HG02642 (cell line): ENCODE data around the gene PSMB2.

Experiments
- ATAC-seq: cut with Tn5 transposase; IDR thresholded peaks from one replicate; pipeline ENCODE4 v1.9.1; 2021; ENCODE audit warnings: mild to moderate bottlenecking; ENCODE audit not compliant: unreplicated experiment, poor library complexity

PSMB2 gene

GRCh38 chr1:35559317-35559944 is 81.9 kb downstream of the PSMB2 start:
- ATAC-seq: no peak

DNA sequence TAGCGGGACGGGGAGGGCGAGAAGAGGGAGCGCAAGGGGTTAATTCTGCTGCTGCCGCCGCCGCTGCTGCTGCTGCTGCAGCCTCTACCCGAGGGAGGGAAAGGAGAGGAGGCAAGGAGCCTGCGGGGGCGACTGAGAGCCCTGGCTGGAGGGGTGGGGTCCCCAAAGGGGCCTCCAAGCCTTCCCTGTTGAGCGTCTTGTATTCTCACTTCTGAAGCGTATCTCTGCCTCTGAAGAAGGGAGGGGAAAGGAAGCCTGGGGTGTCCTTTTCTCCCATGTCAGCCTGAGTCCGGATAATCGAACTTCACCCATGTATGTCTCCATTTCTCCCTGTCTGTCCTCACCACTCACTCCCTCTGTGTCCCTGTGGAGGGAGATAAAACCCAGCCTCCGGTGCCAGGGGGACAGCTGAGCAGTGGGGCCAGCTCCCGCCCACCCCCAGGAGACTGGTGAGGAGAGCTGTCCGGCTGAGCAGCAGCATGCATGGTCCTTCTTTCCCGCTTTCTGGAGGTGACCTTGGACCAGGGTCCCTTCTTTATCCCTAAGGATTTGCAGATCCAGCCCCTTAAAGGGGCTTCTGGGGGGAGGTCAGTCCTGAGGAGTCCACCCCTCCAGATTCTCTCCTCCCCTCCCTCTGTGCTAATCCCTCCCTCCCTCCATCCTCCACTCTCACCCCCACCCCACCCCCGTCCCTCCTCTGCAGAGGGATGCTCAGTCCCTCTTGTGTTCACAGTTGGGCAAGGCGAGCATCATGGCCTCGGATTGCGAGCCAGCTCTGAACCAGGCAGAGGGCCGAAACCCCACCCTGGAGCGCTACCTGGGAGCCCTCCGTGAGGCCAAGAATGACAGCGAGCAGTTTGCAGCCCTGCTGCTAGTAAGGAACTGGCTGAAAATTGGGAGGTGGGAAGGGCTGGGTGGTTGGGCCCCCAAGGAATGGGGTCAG is 82.7 kb downstream of the PSMB2 start:
- no peak for ATAC-seq

- ATAC-seq: peak; percentile 87
Measured at GRCh38 chr1:35557611-35558373, 83.5 kb downstream of the PSMB2 start, which contains the start of gene NCDN. NCDN (plus strand) TSS chr1:35557799; CDS start chr1:35558191, 392 bp downstream.

DNA sequence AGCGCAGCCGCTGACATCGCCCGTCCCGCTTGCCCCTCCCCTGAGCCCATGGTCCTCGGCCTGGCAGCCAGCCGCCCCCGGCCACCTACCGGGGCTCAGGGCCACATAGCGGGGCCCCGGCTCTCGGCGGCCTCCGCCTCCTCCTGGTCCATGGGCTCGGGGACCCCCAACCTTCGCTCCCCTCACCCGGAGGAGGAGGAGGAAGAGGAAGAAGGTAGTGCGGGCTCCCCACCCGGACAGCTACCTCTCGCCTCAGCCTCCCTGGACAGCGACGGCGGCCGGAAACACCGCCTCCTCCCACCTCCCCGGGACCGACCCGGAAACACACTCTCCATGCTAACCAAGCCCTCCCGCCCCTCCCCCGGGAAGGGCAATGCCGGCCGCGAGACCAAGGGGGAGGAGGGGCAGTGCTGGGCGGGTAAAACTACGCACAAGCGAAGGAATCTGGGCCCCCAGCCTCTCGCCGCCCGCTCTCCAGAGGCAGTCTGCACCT is 84.2 kb downstream of the PSMB2 start, which contains the start of gene KIAA0319L:
TSS of gene KIAA0319L (minus strand) at position 286 of the 493 bp plus-strand sequence. CDS start 2,912 bp downstream, outside the sequence.
- ATAC-seq: peak; percentile 83

DNA sequence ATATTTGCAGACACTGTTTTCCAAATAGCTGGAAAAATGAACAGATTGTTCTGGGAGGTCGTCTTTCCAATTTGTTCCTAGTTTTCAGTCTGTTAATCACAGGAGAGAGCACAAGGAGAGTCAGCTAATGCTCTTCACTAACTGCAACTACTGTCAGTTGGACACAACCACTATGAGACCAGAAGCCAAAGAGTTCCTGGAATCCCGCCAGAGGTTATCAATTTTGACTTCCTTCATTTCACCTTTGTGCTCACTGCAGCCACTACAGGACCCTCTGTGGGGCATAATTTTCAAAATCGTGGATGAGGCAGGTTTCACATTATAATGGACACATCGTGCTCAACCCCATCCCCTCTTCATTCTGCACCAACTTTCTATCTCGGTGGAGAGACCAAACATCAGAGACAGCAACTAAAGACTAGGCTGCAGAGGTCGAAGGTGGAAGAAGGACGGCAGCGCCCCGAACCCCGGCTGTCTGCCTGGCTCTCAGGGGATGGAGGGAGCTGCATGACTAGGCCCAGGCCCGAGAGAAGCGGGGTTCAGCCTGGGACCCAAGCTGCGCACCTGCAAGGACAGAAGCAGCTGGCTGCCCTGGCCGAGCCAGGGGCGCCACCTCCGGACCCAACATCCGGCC is 84.7 kb downstream of the PSMB2 start:
- no peak for ATAC-seq

DNA sequence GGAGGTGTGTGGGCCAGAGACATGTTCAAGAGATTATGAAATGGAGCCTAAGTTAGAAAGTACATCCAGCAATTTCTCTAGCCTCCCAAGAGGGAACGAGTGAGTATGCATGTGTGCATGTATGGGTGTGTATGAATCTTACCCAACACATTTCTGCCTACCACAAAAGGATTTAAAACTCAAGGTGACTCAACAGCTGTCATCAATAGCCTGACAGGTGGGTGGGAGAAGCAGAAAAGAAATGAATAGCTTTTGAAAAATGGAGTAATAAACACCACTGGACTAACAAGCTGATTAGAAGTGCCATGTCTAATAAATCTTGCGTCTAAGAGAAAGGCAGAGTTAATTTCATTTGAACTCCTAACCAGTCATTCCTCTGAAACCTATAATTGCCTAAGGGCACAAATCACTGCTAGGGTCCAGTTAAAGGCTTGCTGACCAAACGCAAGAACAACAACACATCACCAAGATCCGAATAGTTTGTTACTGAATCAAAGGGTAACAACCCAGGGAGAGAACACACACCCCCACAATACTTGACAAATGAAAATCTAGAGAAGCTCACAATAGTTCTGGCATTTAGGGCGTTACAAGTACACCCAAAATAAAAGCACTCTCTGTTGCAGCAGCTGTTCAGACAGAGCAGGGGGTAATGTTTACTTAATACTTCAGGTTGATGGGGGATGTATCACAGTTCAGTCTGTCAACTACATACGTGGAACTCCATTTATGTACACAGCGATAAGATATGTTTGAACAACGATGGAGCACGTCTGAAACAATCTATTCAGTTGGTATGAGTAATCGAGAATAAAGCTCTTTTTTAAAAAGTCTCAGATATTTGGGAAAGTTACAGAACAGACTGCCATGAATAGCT is 85.5 kb downstream of the PSMB2 start:
- ATAC-seq: no peak

- no peak for ATAC-seq
Measured at GRCh38 chr1:35555212-35555584, 86.1 kb downstream of the PSMB2 start.

DNA sequence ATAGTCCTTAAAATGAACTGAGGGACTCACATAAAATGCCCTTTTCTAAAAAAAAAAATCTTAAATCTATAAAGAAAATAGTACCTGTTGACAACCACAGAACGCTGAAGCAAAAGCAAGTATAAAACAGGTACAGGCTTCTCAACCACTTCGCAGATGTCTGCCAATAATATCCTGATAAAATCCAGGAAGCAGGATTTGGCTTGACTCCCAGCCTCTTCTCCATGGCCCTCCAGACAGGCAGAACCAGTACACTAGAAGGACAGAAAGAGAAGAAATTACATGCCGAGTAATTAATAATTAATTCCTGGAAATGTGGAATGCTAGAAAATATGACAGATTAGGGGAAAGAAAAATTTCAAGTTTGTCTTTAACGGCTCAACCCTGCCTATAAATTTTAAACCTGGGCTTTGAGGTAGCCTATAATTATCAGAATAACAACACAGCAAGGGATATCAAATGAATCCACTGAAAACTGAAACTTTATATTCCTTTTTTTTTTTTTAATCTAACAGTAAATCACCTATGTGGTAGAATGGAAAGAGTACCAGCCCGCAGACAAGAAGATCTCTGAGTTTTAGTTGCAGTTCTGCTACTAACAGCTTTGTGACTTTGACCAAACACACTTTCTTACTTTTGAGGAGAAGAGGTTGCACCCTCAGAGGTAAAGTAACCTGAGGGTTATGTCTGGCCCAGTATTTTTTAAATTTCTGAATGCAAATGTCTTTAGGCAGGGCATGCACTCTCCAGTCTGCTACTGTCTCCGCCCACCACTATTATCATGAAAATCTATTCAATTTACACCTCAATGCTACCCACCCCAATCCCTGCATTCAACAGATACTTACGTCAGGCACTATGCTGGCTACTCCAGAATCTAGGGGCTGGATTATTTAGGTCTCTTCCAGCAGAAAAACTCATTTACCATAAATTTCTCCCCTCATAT is 86.8 kb downstream of the PSMB2 start:
- ATAC-seq: no peak

DNA sequence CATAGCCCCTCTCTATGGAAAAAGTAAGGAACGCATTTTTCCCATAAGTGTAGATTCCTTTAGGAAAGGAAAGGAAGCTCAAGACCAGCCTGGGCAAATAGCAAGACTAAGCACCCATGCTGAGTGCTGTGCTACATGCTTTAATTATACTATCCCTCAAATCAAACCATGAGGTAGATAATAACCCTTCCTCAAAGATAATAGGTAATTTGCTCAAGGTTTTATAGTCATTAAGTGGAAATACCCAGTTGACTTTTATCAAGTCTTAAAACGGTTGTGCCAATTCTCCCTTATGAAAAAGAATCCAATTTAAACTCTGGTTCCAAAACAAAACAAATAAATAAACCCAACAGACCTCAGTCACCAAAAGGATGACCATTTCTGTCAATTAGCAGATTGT is 87.5 kb downstream of the PSMB2 start:
- ATAC-seq: no peak
